HG02588 (cell line): ENCODE measurements around the gene CABP1.
"Not testable (repeated sequence)": the region's sequence is repeated elsewhere in the genome, so short reads cannot be mapped to it uniquely, and the experiment has no call there.

Source experiments
- ATAC-seq: cut with Tn5 transposase; IDR thresholded peaks from one replicate; pipeline ENCODE4 v1.9.1; 2021; ENCODE audit warnings: mild to moderate bottlenecking, moderate library complexity; ENCODE audit not compliant: unreplicated experiment

The CABP1 gene

DNA sequence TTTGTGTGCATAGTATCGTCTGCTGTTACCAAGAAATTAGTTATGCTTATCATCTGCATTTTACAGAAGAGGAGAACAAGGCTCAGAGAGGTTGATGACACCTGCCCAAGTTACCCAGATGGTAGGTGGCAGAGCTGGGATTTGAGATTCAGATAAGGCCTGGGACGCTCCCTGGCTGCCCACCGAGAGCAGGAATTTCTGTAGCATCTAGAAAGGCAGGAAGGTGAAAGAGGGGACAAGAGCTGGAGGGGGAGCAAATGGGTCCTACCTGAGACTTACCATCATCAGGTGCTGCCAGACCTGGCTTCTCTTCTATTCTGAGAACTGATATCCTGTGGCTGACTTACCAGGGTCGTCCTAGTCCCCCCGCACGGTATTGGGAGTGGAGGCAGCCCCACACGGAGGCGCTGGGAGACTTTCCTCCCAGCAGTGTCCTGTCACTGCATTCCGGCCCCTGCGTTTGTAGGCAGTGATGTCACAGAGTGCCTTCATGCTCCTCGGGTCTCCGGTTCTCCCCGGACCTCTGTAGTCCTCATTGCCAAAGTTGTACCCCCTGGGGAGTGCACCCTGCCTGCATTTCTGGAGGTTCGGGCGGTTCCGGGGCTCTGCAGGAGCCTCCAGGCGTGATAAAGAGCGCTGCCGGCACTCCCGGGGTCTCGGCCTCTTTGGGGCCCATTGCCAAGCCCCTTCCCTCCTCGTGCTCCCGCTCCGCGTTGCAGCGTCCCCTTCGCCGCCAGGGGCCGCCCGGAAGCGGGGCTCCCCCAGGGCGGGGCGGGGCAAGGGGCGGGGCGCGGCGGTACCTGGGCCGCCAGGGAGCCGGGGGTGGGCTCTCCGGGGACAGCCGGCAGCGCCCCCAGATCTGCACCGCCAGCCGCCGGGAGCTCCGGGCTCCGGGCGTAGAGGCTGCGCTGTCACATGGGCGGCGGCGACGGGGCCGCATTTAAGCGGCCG is at the start of gene CABP1:
Gene CABP1, plus strand, starts transcription at position 856 of the 951 bp plus-strand sequence. Its CDS starts 60 bp downstream, at position 916.
- ATAC-seq, result peak; percentile 72

DNA sequence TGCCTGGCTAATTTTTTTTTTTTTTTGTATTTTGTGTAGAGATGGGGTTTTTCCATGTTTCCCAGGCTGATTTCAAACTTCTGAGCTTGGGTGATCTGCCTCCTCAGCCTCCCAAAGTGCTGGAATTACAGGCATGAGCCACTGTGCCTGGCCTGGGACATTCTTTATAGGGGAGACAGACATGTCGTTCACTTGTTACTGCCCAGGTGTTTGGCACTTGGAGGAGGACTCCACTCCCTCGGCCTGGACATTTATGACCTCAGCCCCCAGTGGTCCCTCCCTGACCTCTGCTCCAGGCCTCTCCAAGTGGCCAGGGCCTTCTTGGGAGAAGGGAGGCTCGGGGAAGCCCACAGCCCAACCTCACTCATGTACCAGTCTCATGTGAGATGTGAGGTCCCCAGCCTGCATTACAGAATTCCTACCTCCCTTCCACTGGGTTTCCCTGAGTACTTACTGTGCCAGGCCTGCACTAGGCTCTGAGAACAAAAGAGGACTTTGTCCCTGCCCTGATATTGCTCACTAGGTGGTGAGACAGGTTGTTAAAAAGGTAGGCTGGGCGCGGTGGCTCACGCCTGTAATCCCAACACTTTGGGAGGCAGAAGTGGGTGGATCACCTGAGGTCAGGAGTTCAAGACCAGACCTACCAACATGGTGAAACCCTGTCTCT is 49.6 kb upstream of the CABP1 start:
- no peak for ATAC-seq

DNA sequence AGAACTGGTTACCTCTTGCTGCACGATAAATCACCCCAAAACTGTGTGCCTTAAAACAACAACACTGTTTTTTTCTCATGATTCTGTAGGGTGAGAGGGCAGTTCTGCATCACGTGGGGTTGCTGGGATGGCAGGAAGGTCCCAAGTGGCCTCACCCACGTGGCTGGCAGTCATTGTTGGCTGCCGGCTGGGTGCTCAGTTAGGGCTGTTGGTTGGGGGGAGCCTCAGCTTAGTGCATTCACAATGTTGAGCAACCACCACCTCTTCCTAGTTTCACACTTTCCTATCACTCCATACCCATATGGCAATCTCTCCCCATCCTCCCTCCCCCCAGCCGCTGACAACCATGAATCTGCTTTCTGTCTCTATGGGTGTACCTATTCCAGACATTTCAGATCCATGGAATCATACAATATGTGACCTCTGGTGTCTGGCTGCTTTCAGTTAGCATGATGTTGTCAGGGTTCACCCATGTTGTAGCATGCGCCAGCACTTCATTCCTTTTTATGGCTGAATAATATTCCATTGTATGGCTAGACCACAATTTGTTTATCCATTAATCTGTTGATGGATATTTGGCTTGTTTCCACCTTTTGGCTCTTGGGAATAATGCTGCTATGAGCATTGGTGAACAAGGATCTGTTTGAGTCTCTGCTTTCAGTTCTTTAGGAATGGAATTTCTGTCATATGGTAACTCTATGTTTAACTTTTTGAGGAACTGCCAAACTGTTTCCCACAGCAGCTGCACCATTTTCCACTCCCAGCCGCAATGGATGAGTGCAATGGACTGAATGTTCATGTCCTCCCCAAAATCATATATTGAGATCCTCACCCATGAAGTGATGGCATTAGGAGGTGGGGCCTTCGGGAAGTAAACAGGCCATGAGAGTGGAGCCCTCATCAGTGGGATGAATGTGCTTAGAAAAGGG is 48.0 kb upstream of the CABP1 start:
- no peak for ATAC-seq

DNA sequence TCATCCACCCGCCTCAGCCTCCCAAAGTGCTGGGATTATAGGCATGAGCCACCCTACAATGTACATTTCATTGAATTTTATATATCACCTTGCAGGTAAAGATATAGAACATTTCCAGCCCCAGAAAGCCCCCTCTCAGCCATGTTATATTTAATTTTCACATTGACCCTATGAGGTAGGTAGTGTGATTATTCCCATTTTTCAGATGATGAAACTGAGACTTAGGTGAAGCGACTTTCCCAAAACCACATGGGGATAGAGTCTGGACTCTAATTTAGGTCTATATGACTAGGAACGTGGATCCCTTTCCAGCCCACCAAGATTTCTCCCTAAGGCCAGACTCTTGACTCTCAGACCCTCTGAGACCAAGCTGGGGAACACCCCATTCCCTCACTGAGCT is 43.5 kb upstream of the CABP1 start:
- no peak for ATAC-seq

DNA sequence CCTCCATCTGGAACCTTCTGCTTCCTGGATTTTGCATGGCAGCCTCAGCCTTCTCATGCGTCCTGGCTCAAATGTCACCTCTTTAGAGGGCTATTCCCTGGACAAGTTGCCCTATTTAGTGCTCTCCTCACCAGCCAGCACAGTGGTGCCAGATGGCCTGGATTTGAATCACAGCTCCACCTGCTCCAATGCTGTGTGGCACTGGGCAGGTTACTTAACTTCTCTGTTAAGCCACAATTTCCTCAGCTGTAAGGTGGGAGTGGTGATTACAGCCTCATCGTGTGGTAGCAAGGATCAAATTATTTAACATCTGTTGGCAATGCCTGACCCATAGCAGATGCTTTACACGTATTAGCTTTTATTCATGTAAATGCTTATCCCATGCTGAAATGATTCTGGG is 42.6 kb upstream of the CABP1 start:
- no peak for ATAC-seq

DNA sequence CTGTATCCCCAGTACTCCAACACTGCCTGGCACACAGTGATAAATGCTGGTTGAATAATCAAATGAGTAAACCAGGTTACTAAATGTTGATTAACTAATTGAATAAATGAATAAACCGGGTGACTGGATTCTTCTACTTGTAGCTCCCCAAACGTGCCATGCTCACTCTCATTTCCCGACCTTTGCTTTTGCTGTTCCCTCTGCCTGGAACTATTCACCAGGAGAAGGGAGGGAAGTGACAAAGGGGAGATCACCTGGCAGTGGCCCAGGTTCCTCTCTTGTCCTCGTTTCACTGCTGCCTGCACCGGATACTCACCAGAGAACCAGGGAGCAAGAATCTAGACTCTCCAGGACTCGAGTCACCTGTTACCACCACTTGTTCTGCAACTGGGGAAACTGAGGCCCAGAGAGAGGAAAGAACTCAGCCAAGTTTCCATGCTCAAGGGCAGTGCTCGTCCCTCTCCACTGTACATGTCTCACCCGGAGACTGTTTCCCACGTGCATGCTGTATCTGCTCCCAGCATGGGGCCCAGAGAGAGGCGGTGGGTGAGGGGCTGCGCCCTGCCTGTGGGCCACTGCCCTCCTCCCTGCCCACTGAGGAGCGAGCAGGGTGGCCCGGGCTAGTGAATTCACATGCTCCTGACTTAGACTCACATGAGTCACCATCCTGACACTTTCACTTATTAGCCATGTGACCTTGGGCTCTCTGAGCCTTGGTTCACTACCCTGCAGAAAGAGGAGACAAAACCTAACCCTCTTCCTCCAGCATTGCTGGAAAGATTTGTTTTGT is 41.6 kb upstream of the CABP1 start:
- no peak for ATAC-seq

DNA sequence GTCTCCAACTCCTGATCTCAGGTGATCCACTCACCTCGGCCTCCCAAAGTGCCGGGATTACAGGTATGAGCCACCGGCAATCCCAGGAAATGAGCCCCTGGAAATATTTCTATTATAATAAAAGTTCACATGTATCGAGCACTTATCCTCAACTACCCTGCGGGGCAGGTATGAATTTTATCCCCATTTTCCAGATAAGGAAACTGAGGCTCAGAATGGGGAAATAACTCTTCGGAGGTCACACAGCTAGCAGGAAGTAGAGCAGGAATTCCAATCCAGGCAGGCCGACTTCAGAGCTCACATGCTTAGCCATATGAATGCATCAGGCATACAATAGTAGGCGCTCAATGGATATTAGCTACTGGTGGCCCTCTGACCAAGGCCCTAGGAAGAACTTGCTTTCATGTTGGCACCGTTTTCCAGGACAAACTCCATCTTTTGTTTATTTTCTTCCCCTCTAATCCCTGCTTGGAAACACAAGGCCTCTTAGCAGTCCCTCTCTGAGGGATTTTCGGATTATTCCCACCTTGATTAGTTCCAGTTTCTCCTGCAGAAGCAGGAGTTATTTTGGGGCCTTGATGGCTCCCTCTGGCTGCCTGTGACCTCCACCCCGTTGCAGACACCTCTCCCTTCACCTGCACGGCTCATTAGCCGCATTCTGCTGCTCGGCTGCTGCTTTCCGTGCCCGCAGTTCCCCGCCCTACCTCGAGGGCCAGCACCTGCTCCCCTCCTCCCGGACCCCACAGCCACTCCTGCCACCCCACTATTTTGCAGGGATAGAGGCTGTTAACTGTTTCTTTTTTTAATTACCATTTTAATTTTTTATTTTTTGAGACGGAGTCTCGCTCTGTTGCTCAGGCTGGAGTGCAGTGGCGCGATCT is 40.5 kb upstream of the CABP1 start:
- no peak for ATAC-seq

DNA sequence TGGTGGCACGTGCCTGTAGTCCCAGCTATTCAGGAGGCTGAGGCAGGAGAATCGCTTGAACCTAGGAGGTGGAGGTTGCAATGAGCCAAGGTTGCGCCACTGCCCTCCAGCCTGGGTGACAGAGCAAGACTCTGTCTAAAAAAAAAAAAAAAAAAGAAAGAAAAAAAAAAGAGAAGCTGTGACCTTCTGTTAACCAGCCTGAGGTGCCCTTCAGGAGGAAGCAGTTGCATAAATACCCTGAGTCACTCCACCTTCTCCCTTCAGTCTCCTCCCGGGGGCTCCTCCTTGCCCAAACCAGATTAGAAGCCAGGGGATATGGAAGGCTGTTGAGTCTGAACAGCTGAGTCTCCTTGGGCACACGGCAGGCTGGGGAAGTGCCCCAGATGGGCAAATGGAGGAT is 38.0 kb upstream of the CABP1 start:
- ATAC-seq, result not testable (repeated sequence)

DNA sequence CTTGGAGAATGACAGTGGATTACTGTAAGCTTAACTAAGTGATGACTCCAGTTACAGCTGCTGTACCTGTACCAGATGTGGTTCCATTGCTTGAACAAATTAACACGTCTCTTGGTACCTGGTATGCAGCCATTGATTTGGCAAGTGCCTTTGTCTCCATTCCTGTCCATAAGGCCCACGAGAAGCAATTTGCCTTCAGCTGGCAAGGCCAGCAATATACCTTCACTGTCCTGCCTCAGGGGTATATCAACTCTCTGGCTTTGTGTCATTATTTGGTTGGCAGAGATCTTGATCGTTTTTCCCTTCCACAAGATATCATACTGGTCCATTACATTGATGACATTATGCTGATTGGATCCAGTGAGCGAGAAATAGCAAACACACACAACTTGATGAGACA is 29.9 kb upstream of the CABP1 start:
- no peak for ATAC-seq

DNA sequence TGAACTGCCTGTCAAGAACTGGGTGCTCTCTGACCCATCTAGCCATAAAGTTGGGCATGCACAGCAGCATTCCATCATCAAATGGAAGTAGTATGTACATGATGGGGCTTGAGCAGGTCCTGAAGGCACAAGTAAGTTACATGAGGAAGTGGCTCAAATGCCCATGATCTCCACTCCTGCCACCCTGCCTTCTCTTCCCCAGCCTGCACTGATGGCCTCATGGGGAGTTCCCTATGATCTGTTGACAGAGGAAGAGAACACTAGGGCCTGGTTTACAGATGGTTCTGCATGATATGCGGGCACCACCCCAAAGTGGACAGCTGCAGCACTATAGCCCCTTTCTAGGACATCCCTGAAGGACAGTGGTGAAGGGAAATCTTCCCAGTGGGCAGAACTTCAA is 28.9 kb upstream of the CABP1 start:
- ATAC-seq, result not testable (repeated sequence)

DNA sequence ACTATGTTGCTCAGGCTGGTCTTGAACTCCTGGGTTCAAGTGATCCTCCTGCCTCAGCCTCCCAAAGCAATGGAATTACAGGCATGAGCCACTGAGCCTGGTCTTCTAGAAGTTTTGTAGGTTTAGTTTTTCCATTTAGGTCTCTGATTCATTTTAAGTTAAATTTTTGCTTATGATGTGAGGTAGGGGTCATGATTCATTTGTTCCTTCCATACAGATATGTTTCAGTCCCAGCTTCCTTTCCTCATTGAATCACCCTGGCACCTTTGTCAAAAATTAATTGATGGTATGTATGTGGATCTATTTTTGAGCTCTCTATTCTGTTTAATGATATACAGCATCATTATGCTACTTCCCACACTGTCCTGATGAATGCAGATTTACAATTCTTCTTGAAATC is 25.6 kb upstream of the CABP1 start:
- no peak for ATAC-seq

DNA sequence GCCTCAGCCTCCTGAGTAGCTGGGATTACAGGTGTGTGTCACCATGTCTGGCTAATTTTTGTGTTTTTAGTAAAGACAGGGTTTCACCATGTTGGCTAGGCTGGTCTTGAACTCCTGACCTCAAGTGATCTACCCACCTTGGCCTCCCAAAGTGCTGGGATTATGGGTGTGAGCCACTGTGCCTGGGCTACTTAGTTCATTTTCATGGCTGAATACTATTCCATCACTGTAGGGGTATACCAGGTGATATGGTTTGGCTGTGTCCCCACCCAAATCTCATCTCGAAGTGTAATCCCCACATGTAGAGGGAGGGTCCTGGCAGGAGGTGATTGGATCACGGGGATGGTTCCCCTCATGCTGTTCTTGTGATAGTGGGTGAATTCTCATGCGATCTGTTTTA is 23.2 kb upstream of the CABP1 start:
- not testable (repeated sequence) for ATAC-seq

DNA sequence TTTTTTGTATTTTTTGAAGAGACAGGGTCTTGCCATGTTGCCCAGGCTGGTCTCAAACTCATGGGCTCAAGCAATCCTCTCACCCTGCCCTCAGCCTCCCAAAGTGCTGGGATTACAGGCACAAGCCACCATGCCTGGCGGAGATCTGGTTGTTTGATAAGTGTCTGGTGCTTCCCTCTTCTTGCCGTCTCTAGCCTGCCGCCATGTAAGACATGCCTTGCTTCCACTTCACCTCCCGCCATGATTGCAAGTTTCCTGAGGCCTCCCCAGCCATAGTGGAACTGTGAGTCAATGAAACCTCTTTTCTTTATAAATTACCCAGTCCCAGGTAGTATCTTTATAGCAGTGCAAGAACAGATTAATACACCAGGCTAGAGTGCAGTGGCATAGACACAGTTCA is 22.7 kb upstream of the CABP1 start:
- not testable (repeated sequence) for ATAC-seq

DNA sequence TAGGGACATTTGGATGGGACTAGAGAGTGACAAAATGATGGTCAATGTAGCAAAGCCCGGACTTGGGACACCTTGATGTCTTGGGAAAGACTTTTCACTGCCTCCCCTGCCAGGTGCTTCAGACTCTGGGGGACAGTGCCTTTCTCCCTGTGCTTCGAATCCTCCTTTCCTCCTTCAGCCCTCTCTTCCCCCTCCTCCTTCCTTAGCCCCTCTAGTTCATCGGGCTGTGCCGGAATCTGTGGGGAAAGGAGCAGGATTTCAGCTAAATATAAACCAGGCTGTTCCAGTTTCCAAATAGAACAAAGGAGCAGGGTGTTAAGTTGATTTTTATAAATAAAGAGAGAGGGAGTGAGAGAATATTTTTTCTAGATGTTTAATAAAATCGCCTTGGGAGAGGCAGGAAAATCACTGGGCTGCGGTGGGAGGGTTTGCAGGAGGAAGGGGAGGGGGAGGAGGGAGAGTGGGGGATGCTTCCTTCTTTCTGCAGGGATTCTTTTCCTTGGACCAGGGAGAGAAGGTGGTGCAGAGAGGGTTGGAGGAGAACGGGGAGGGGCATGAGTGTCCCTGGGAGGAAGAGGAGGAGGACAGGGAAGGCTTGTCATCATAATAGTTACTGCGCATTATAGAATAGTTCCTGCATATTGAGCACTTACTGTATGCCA is 21.3 kb upstream of the CABP1 start:
- ATAC-seq, result no peak

DNA sequence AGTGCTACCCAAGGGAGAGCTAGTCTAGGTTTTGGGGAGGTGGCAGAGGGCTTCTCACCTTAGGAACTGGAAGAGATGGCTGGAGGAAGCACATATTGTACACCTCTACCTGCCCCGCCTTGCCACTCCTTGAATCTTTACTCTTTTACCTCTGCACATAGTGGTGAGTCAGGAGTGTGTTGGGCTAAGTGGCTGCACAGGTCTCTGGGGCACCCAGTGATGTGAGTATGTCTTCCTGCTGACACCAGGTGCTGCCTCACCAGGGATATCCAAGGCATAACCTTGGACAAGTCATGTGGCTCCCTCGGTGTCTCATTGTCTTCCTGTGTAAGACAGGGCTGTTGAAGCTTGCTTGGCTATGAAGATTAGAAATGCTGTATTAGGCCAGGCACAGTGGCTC is 19.8 kb upstream of the CABP1 start:
- no peak for ATAC-seq

DNA sequence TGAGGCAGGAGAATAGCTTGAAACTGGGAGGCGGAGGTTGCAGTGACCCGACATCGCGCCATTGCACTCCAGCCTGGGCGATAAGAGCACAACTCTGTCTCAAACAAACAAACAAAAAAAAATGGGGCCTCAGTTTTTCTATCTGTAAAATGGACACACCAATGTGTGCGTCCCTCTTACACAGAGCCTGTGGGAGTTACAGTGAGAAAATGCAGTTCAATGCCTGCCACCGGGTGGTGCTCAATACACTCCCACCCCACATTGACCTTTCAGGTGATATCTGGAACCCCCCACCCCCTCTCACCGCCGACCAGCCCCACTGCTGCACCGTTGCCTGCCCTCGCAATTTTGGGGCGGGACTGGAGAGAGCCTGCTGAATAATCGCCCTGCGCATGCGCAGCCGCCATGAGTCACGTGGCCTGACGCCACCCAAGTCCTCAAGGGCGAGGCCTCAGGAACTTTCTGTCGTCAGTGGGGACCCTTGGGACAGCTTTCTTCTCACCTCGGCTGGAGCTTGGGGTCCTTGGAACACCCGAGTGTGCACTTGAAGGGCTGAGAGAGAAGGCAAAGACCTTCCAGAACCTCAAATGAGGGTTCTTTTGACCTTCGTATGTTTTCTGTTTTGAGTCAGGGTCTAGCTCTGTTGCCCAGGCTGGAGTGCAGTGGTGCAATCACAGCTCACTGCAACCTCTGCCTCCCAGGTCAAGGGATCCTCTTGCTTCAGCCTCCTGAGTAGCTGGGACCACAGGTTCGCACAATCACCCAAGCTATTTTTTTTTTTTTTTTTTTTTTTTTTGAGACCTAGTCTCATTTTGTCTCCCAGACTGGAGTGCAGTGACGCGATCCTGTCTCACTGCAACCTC is 14.6 kb upstream of the CABP1 start:
- ATAC-seq, result no peak

DNA sequence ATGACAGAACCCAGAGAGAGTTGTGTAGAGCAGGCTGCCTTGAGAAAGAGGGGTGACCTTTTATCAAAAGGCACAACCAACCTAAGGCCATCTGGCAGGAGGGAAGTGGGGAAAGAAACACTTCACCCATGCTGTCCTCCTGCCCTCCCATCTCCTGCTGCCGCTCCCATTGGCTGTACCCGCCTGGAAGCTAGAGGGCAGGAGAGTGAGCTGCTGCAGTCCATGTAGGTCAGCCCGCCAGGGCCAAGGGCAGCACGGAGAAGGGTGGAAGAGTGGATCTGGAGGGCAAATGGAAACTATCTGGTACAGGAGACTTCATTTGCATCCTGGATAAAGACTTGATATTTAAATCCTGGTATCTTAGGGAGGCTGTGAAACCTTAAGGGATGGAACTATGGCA is 11.5 kb upstream of the CABP1 start:
- ATAC-seq, result no peak
